ENCODE results near the gene OR52K1. TPM values are rescaled to one million over a fixed set of nuclear protein-coding genes. Genes with fewer than 3 reads are reported as not detected.
A peak's percentile ranks its signal among the peaks of the same experiment; 100 is the strongest.

OR52K1 gene
- total and polyA plus RNA-seq, 11 donors = 0.05 TPM; not detected in 9

- intact Hi-C loops (cut with DNase I) = loop anchor here in 2 of 10 donors (5.0 to 10.0 kb wide), 2 partner anchors 102 to 289 kb away; partner anchors contain the start of gene TRIM21 (in 1 of the 2)
- no peak for TF ChIP-seq POLR2A (IDR thresholded peaks at IDR 0.05)
- no peak for TF ChIP-seq CTCF (IDR thresholded peaks at IDR 0.05)
- 41 to 53% (median 45%) methylated on average over 15 of the region's 15 CpGs for WGBS, 4 donors
- no peak for ATAC-seq
- H3K4me1 ChIP-seq = peaks cover 0 to 8% (median 0%) of the 10 kb centered on the region in 12 donors
- H3K36me3 ChIP-seq = no peaks in the 10 kb centered on the region
- peaks cover 0 to 3% (median 0%) of the 10 kb centered on the region in 12 donors for H3K9me3 ChIP-seq
- DNase-seq = no peak
- H3K4me3 ChIP-seq = no peak overlapping the region
- no peak overlapping the region for H3K27ac ChIP-seq
- H3K27me3 ChIP-seq = peaks cover 0 to 18% (median 0%) of the 10 kb centered on the region in 9 donors
Measured at GRCh38 chr11:4496557-4497248, 14.3 kb downstream of the OR52K1 start.

- Histone ChIP-seq H3K27me3 (peaks cover 0 to 16% (median 0%) of the 10 kb centered on the region in 9 donors), H3K36me3 (no peaks in the 10 kb centered on the region), H3K4me3 (no peak overlapping the region), H3K4me1 (no peaks in the 10 kb centered on the region), H3K27ac (no peak overlapping the region), H3K9me3 (peaks cover 0 to 4% (median 0%) of the 10 kb centered on the region in 12 donors)
- intact Hi-C loops (cut with DNase I) = no loop called here
- WGBS, 4 donors = 31 to 57% (median 40%) methylated on average over 2 of the region's 2 CpGs
- ATAC-seq (no peak), DNase-seq (no peak)
- no peak for TF ChIP-seq CTCF (IDR thresholded peaks at IDR 0.05)
- no peak for TF ChIP-seq POLR2A (IDR thresholded peaks at IDR 0.05)
Measured at GRCh38 chr11:4508886-4509285, 26.4 kb downstream of the OR52K1 start.

GRCh38 chr11:4511282-4512245, 29.1 kb downstream of the OR52K1 start:
- ATAC-seq = no peak
- Histone ChIP-seq H3K27ac (peak overlapping the region in 1 of 12 donors; percentile 15), H3K27me3 (peaks cover 0 to 5% (median 0%) of the 10 kb centered on the region in 9 donors), H3K4me3 (no peak overlapping the region), H3K36me3 (no peaks in the 10 kb centered on the region), H3K4me1 (no peaks in the 10 kb centered on the region), H3K9me3 (peaks cover 0 to 4% (median 0%) of the 10 kb centered on the region in 12 donors)
- no peak for DNase-seq
- TF ChIP-seq POLR2A (IDR thresholded peaks at IDR 0.05) (no peak), CTCF (IDR thresholded peaks at IDR 0.05) (no peak)
- intact Hi-C loops (cut with DNase I) = no loop called here
- 35 to 88% (median 71%) methylated on average over 4 to 5 of the region's 5 CpGs for WGBS, 4 donors

- 57 to 77% (median 69%) methylated on average over 1 of the region's 1 CpG for WGBS, 4 donors
- TF ChIP-seq POLR2A (IDR thresholded peaks at IDR 0.05) (no peak), CTCF (IDR thresholded peaks at IDR 0.05) (no peak)
Measured at GRCh38 chr11:4514196-4514595, 31.8 kb downstream of the OR52K1 start.

More at GRCh38 chr11:4514196-4514595, 31.8 kb downstream of the OR52K1 start:
- no peak for DNase-seq
- no peaks in the 10 kb centered on the region for H3K9me3 ChIP-seq
- ATAC-seq = no peak
- no peaks in the 10 kb centered on the region for H3K27me3 ChIP-seq
- H3K27ac ChIP-seq = peak overlapping the region in 1 of 12 donors; percentile 14
- intact Hi-C loops (cut with DNase I) = no loop called here
- no peak overlapping the region for H3K4me3 ChIP-seq
- H3K4me1 ChIP-seq = no peaks in the 10 kb centered on the region
- H3K36me3 ChIP-seq = no peaks in the 10 kb centered on the region
